Middle frontal gyrus (tissue), 1 donor: ENCODE measurements around the gene GNLY.
"Not testable (repeated sequence)": the region's sequence is repeated elsewhere in the genome, so short reads cannot be mapped to it uniquely, and the experiment has no call there.

Experiments
- DNase-seq: peaks from one replicate; pipeline ENCODE4 v3.0.0-alpha.2; 2015; ENCODE audit warnings: low spot score; ENCODE audit errors: extremely low spot score

GNLY gene

GRCh38 chr2:85707304-85707703 is 13.1 kb downstream of the GNLY start:
- DNase-seq: peak; percentile 69

- no peak for DNase-seq
Observed at GRCh38 chr2:85708641-85709040, 14.5 kb downstream of the GNLY start.

GRCh38 chr2:85709401-85709811 is 15.2 kb downstream of the GNLY start:
- DNase-seq: no peak

GRCh38 chr2:85710687-85711577 is 16.8 kb downstream of the GNLY start:
- DNase-seq: no peak

- no peak for DNase-seq
Observed at GRCh38 chr2:85711578-85712060, 17.5 kb downstream of the GNLY start.

GRCh38 chr2:85712336-85712735 is 18.2 kb downstream of the GNLY start:
- no peak for DNase-seq

GRCh38 chr2:85712849-85713612 is 18.9 kb downstream of the GNLY start:
- DNase-seq: no peak

GRCh38 chr2:85713836-85714235 is 19.7 kb downstream of the GNLY start:
- no peak for DNase-seq

GRCh38 chr2:85714421-85714820 is 20.3 kb downstream of the GNLY start:
- DNase-seq: not testable (repeated sequence)

- DNase-seq: no peak
Observed at GRCh38 chr2:85714841-85715240, 20.7 kb downstream of the GNLY start.

- DNase-seq: no peak
Observed at GRCh38 chr2:85716346-85716914, 22.3 kb downstream of the GNLY start.

- DNase-seq: no peak
Observed at GRCh38 chr2:85717308-85718008, 23.3 kb downstream of the GNLY start.

GRCh38 chr2:85718009-85718391 is 23.8 kb downstream of the GNLY start:
- DNase-seq: no peak

GRCh38 chr2:85718885-85719492 is 24.8 kb downstream of the GNLY start:
- DNase-seq: no peak

GRCh38 chr2:85719609-85720240 is 25.6 kb downstream of the GNLY start:
- no peak for DNase-seq

- DNase-seq: no peak
Observed at GRCh38 chr2:85720533-85720932, 26.4 kb downstream of the GNLY start.

GRCh38 chr2:85721641-85722040 is 27.5 kb downstream of the GNLY start:
- no peak for DNase-seq

- DNase-seq: no peak
Observed at GRCh38 chr2:85722519-85722918, 28.4 kb downstream of the GNLY start.

GRCh38 chr2:85723707-85724360 is 29.7 kb downstream of the GNLY start:
- DNase-seq: no peak

GRCh38 chr2:85724731-85725181 is 30.6 kb downstream of the GNLY start:
- no peak for DNase-seq
